Psoas muscle (tissue), 8 donors: ENCODE measurements around the gene SMURF2. TPM values are rescaled to one million over a fixed set of nuclear protein-coding genes. Genes with fewer than 3 reads are reported as not detected.

ENCODE experiments used
- ATAC-seq, 4 donors: fragments of 200-7000 bp; cut with Tn5 transposase; one replicate each; pipeline ENCODE4 v1.9.1; 2020; ENCODE audit warnings: moderate library complexity in 3 of 4, mild to moderate bottlenecking in 2 of 4
- DNase-seq, 2 donors: peaks; one replicate each; pipeline ENCODE4 v3.0.0-alpha.2; 2020
- H3K27ac ChIP-seq: fragments of 200-600 bp; one replicate; pipeline ENCODE4 v1.8.0; 2022
- H3K27me3 ChIP-seq, 3 donors: fragments of 200-600 bp in 1 of 3; one replicate each; pipeline versions ENCODE4 v1.6.1 to v1.8.0; 2013 to 2022; ENCODE audit warnings: low read length in 2 of 3, mild to moderate bottlenecking in 2 of 3, moderate library complexity in 1 of 3; ENCODE audit not compliant: insufficient read depth in 3 of 3
- H3K36me3 ChIP-seq, 2 donors: fragments of 200-600 bp in 1 of 2; one replicate each; pipeline versions ENCODE4 v1.6.1 to v1.8.0; 2013 to 2022; ENCODE audit warnings: low read depth in 1 of 2, mild to moderate bottlenecking in 1 of 2, moderate library complexity in 1 of 2; ENCODE audit not compliant: insufficient read depth in 1 of 2
- H3K4me1 ChIP-seq: fragments of 200-600 bp; one replicate; pipeline ENCODE4 v1.8.0; 2022
- H3K4me3 ChIP-seq: fragments of 200-600 bp; one replicate; pipeline ENCODE4 v1.8.0; 2022; ENCODE audit warnings: mild to moderate bottlenecking
- H3K9me3 ChIP-seq: fragments of 200-600 bp; one replicate; pipeline ENCODE4 v1.8.0; 2022
- CTCF ChIP-seq: fragments of 200-600 bp; IDR thresholded peaks from one replicate; pipeline ENCODE4 v1.8.0; 2022; ENCODE audit warnings: antibody characterized with exemption
- WGBS, 3 donors: extraction: QIAGEN DNeasy Blood & Tissue Kit; methylation state at CpG; one replicate each; pipeline versions ENCODE4 v1.1.6 to v1.1.7; 2013; 5-methylcytosine and 5-hydroxymethylcytosine counted together
- intact Hi-C, 2 donors: fragments of 100-400 bp; cut with DNase I; formaldehyde crosslinking; loops; one replicate each; pipeline versions ENCODE4 v1.11.0 to v1.14.2; 2022
- polyA plus RNA-seq, 3 donors: library from polyadenylated mRNA; stranded (reverse); fragments of 200-250 nt; gene quantifications; one replicate each; pipeline ENCODE4 v1.2.3, GENCODE V29; 2013
- total RNA-seq, 4 donors: library from RNA; stranded (reverse); fragmentation: NEBNext Ultra II Directional in 2 of 4; extraction: Animal tissue kit (Norgen Biotek cat#: 25700) in 2 of 4; gene quantifications; one replicate each; pipeline versions ENCODE4 v1.2.1 to v1.2.4, GENCODE V29; 2021 to 2023
- donor health status: healthy with polysubstance abuse.
- donor health status: DM: no; HTN: no; CAD: no; lungs with moderate emphysema.
- donor health status: Bipolar disorder and iron deficiency.
- donor health status: healthy.
- donor health status: DM: yes; HTN: yes; CAD: no.
- donor health status: DM: no; HTN: no; CAD: no.
- donor health status: DM: no; HTN: no; CAD: no.
- donor health status: DM: yes; HTN: yes; CAD: no.

The SMURF2 gene
- total and polyA plus RNA-seq, 7 donors, result 4.3 to 12.0 (median 8.3) TPM

- 79 to 84% (median 81%) methylated on average over 11 of the region's 11 CpGs for WGBS, 3 donors
- H3K4me3 ChIP-seq, result no peak overlapping the region
- no peaks in the 10 kb centered on the region for H3K9me3 ChIP-seq
- no peak overlapping the region for H3K27ac ChIP-seq
- no peak for TF ChIP-seq CTCF
- DNase-seq (no peak), ATAC-seq (no peak)
- H3K27me3 ChIP-seq, result no peaks in the 10 kb centered on the region
- intact Hi-C loops, result no loop called here
- peaks cover 36 to 76% of the 10 kb centered on the region in 2 donors for H3K36me3 ChIP-seq
- peaks cover 41% of the 10 kb centered on the region for H3K4me1 ChIP-seq
Measured at GRCh38 chr17:64500862-64501765, 161.0 kb downstream of the SMURF2 start.

GRCh38 chr17:64500487-64500859 lies 161.6 kb downstream of the SMURF2 start:
- TF ChIP-seq CTCF, result no peak
- 86 to 89% (median 87%) methylated on average over 8 of the region's 8 CpGs for WGBS, 3 donors
- intact Hi-C loops, result no loop called here
- Histone ChIP-seq H3K9me3 (no peaks in the 10 kb centered on the region), H3K27ac (no peak overlapping the region), H3K36me3 (peaks cover 36 to 76% of the 10 kb centered on the region in 2 donors), H3K4me1 (peaks cover 47% of the 10 kb centered on the region), H3K4me3 (no peak overlapping the region), H3K27me3 (no peaks in the 10 kb centered on the region)
- ATAC-seq (no peak), DNase-seq (no peak)

DNA sequence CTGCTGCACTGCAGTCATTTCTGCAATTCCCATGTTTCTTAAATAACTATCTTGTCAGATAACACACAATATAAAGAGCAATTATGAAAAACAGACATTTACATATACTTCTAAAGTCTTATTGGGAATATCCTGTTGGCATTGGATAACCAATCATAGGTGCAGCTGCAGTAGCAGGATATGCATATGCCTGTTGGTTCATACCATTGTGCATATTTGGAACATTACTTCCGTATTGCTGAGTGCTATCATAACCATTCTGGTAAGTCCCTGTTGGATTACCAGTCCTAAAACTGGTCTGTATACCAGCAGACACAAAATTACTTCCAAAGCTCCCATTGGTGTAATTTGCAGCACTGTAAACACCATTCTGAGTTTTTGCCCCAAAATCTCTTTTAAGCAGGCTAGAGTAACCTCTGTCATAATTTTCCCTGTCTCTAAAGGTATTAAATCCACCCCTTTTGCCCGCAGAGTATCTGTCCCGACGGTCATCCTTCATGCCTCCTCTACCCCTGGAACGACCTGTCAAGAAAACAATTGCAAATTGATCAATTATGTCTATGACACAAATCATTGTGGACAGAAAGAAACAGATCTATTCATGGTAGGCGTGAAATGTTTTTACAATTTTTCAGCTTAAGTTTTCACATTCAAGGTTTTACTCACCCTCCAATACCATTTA lies 162.2 kb downstream of the SMURF2 start:
- DNase-seq (no peak), ATAC-seq (no peak)
- Histone ChIP-seq H3K36me3 (peaks cover 36 to 75% of the 10 kb centered on the region in 2 donors), H3K4me3 (no peak overlapping the region), H3K27me3 (no peaks in the 10 kb centered on the region), H3K9me3 (no peaks in the 10 kb centered on the region), H3K27ac (no peak overlapping the region), H3K4me1 (peaks cover 52% of the 10 kb centered on the region)
- WGBS, 3 donors, result 76 to 84% (median 78%) methylated on average over 6 of the region's 6 CpGs
- intact Hi-C loops, result no loop called here
- no peak for TF ChIP-seq CTCF

DNA sequence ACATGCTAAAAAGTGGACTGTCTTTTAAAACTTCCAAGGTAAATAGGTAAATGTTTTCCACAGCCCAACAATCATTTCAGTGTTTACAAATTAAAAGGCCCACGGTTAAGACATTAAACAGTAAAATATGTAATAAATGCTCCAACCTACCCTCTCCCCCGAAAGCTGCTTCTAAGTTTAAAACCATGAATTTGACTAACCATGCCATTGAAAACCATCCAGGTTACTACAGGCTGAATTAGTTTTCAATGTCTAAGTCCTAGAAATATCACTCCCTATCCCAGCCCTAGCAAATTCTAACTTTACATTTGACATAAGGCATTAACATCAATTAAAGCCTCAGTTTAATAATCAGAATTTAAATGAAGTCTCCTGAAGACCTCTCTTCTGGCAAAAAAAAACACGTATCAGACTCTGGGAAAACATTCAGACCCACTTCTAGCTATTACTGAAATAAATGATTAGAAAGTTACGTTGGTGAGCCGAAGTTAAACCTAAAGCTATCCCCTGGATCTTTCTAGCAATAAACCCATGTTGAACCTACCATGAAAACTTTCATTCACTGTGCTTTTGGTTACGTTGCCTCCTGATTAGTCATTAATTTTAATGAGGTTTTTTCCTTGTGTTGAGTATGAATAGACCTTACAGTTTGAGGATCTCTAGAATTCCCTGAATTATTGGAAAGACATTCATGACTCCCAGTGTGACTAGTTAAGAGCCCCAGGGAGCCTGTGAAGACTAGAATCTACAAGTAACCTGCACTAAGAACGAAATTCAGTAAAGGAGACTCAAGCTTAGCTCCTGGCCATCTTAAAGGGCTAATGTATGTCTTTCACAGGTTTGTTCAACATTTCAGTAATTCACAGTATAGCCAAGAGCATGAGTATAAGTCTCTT lies 163.6 kb downstream of the SMURF2 start:
- WGBS, 3 donors, result 59 to 65% (median 61%) methylated on average over 7 of the region's 7 CpGs
- Histone ChIP-seq H3K36me3 (peaks cover 35 to 62% of the 10 kb centered on the region in 2 donors), H3K4me3 (no peak overlapping the region), H3K4me1 (peaks cover 46% of the 10 kb centered on the region), H3K27me3 (no peaks in the 10 kb centered on the region), H3K9me3 (no peaks in the 10 kb centered on the region), H3K27ac (peak overlapping the region; percentile 87)
- ATAC-seq, result no peak
- intact Hi-C loops, result no loop called here
- TF ChIP-seq CTCF, result no peak
- DNase-seq, result no peak
